CD4-positive, alpha-beta T cell treated with Interferon alpha-2 for 1 hour (primary cell): Measurements from ENCODE around the gene TFEB.

Experiments
- DNase-seq, 2 donors: peaks; one replicate each; pipeline ENCODE4 v3.0.0-alpha.2; 2020 to 2022

TFEB gene

DNA sequence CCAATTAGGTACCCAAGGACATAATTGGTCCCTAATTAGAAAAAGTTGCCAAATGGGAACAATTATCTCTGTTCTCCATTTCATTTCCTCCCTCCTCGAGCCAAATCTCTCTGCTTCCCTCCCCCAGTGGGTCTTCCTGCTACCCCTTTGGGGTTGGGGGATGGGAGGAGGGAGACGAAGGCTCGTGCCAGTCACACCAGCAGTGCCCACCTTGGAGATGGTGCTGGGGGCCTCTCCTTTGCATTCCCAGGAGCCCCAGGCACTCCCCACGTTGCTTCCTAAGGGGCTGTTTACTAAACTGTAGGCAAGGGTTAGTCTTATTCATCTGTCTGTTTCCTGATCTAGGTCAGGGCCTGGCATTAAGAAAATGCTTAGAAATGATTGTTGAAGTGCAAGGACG lies 64.0 kb downstream of the TFEB start:
- DNase-seq = no peak

DNA sequence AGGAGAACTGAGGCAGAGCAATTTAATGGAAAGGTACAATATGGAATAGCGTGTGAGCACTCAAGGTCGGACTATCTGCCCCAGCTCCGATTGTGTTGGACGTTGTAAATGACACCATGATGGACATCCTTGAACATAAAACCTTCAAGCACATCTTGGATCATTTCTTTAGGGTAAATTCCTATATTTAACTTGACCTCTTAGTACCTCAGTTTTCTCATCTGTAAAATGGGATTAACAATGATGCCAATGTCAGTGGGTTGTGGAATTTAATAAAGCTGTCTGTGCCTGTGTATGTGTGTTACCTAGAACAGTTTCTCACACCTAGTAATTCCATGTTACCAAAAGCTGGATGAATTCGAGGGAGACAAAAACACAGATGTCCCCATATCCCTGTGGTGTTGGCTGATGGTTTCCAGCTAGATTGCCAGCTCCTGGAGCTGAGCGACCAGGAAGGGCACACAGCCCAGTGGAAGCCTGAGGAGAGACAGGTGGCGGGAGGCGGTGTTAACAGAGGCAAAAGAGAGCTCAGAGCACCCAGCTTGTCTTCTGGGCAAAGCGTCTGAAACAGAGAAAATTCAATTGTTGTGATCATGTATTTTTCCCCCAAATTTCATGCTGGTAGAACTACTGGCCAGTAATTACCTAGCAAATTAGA lies 64.6 kb downstream of the TFEB start:
- DNase-seq = no peak

DNA sequence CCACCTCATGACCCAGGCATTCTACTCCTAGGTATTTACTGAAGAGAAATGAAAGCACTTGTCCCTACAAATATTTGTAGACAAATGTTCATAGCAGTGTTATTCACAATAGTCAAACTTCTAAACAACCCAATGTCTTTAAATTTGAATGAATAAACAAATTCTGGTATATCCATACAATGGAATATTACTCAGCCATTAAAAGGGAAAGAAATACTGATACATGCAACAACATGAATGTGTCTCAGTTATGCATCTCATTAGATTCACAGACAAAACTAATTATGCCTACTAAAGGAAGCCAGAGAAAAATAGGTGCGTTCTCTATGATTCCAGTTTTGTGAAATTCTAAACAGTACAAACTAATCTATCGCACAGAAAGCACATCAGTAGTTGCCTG lies 66.4 kb downstream of the TFEB start:
- no peak for DNase-seq

DNA sequence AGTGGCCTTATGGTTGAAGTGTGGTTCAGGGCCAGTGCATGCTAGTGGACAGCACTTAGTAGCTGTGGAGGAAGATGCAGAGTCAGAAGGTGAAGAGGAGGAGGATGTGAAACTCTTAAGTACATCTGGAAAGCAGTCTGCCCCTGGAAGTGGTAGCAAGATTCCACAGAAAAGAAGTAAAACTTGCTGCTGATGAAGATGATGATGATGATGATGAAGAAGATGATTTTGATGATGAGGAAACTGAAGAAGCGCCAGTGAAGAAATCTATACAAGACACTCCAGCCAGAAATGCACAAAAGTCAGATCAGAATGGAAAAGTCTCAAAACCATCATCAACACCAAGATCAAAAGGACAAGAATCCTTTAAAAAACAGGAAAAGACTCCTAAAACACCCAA lies 68.2 kb downstream of the TFEB start:
- no peak for DNase-seq

DNA sequence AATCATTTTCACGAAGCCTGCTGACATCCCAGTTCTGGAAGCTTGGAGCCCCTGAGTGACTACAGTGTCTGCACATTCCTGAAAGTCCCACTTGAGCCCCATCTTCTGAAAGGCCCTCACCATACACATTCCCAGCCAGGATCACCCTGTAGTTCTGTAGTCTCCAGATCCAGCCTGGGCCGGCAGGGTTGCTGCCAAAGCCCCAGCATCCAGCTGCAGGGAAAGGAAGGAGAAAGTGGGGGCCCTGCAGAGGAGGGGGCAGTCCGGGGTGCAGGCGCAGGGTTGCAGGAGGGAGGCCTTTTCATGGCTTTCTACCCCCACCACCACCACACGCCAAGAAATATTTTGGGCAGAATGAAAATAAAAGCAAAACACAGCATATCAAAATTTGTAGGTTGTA lies 71.1 kb downstream of the TFEB start:
- DNase-seq = no peak

DNA sequence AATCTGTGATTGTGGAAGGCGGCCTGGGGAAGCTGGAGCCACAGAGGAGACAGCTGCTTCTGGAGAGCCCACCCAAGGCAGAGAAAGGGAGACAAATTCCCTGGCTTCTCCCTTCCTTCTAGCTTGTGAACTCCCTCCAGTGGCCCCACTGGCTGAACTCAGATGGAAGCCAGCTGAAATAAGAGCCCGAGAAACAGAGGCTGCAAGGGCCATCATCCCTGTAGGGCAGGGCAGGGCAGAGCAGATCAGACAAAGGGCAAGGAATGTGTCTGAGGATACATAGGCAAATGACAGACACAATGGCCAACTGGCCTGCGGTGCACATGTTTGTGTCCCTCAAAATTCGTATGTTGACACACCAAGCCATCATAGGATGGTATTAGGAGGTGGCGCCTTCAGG lies 71.8 kb downstream of the TFEB start:
- no peak for DNase-seq

DNA sequence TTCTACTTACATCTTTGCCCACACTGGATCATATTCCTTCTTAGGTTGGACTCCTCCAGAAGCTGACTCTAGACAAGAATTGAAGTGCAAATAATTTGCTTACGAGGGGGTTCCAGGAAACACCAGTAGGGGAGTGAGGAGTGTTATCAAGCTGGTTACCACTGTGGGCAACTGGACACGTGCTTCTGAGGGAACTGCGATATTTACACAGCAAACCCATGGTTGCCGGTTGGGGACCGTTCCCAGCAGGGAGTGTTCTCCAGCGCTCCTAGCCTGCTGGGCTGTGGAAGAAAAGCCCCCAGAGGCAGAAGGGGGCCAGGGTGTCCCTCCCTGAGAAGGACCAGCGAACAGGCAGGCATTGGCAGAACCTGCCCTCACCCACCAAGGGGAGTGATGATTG lies 75.5 kb downstream of the TFEB start:
- no peak for DNase-seq

DNA sequence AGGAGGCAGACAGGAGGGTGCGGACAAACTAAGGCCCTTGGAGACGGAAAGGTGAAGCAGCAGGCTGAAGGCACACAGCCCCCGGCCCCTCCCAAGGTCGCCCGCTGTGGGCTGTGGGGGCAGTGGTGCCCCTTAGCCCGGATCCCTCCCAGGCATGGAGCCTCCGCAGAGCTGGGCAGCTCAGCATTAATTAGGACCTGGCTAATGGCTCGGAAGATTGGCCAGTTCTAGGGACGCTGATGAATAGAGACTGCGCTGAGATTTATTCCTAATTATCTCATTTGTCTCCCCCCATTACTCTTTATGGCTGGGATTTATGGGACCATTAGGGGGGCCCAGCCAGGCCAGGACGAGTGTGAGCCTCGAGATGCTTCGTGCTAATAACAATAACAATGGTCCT lies 76.8 kb downstream of the TFEB start:
- no peak for DNase-seq

DNA sequence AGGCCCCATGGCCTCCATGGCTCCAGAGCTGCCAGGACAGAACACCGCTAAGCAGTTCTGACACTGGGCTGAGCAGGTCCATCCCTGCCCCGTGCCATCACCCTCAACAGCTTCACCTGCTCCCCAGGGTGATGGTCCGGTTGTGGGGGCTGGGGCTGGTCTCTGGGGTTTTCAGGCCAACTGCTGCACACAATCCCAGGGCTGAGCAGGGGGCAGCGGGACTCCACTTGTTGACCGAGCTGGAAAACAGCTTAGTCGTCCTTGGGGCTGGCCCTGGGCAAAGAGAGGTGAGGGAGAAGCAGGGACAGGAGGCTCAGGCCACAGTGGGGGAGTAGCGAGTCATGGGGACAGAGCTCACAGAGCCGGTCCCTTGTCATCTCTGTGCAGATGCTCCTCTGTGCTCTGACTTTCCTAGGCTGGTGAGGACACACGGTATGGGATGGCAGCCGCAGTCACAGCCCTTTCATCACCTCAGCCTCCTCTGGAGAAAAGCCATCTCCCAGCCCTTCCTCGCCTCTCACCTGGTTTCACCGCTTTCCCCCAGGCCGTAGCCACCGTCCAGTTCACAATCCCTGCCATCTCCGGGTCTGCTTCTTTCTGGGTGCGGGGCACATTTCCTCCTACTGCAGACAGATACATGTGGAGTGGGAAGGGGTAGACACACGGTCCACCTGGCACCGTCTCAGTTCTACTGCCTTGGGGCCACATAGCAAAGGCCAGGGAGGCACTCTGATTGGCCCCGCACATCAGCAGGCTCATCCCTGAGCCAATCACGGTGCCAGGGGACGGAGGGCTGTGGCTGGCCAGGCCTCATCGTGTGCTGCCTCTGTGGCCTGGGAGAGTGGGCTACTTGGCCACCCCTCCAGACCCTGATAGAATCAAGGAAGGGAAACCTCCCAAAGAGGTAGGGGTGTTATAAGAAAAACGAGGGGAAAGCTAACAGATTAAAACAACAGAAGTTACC lies 78.0 kb downstream of the TFEB start:
- DNase-seq = no peak

DNA sequence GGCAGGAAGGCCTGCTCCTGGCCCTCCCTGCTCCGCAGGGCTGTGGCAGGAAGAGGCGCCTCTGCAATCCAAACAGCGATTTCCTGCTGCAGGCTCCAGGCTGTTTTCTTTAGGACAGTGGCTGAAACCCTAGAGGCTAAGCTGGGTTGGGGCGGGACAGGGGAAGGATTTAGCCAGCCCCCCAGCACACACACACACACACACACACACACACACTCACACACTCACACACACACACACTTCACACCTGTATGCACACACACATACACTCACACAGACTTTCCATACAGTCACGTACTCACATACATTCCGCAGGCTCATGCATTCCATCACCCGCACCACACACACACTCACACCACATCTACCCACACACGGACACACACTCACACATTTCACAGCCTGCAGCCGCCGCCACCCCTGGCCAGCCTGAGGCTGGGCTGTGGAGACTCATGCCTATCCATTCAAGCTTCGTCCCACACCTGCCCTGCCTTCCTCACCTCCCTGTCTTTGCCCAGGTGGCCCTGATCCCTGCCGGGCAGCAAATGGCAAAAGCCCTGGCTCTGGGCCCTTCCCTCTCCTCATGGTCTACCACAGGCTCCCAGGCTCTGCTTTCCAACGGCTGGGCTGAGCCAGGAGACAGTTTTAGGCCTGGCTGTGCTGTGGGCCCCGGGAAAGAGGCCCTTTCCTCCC lies 79.3 kb downstream of the TFEB start:
- no peak for DNase-seq

DNA sequence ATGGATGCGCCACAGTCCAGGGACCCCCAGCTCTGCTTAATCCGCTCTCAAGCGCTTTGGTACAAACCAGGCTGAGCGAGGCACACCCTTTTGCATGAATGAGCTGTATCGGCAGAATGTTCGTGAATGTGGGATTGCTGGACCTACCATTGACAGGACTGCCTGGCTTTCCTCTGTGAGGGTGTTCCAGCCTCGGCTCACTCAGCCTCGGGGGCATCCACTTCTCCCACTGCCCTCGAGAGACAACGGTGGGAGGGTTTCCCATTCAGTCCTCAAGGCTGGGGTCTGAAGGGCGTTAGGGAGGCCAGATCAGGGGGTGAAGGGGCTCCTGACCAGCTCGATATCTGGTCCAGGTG lies 79.8 kb downstream of the TFEB start:
- no peak for DNase-seq

DNA sequence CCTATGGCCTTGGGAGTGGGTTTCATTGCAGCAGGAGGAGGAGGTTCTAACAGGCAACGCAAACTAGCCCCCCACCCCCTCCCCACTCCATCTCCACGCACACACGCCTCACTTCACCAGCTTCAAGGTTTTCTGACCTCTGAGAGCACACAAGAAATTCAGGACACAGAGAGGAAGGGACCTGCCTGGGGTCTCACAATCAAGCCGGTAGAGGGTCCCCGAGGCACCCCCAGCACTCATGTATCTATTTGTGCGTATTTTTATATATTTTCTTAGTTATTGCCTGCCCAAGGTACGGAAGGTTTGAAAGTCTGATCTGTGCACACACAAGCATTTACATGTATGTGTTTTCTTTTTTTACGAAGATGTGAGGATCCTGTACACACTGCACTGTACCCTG lies 80.2 kb downstream of the TFEB start:
- DNase-seq = no peak

DNA sequence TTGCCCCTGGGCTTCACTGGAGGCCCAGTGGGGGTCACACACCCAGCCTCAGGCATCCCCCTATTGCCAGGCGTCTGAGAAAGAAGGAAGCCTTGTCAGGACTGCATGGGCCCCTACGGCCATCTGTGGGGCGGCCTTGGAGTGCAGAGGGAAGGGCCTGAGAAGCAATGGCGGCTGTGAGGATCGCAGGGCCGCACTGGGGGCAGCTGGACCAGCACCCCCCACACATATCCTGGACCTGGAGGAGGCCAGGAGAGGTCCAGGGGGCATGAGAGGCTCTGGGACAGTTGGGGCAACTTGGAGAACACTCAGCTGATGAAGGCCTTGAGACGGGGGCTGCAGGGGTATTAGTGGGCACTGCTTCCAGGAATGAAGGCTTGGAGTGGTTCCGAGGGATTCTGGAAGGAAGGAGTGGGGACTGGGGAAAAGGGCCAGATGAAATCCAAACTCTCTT lies 80.7 kb downstream of the TFEB start:
- DNase-seq = no peak

DNA sequence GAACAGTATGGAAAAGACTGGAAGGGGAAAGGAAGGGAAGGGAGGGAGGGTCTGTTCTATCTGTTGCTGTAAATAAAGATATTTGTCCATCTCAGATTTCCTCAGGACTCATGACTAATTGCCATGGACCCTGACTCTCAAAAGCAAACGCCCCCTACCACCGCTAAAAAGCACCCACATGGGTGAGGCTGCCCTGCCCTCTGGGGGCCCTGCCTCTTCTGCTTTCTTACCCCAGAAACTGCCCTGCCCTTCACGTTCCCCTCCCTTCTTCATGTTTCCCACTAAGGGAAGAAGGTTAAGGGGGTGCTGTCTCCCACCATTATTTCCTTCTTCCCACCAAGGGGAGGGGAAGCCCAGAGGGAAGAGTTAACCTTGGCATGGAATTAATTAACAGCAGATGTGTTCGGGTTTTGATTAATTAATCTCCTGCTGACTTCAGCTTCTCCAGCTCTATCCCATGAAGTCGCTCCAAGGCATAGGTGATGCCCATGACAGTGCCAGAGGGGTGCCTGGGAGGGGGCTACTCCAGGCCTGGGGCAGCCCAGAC lies 81.2 kb downstream of the TFEB start:
- no peak for DNase-seq

DNA sequence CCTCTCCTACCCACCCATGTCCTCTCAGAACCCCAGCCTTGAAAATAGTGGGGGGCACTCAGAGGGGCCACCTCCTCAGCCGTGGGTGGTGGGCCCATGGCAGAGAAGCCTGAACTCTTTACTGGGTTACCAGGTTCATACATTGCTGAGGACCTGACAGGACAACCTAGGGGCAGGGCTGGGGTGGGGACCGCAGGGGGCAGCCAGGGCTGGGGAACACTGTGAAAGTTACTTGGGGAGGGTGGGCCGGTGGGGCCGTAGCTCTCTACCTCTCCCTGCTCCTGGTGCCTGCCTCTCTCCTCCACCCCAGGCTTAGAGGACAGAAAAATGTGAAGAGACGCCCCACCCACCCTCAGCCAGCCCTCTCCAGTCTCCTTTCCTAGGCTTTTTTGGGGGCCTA lies 81.7 kb downstream of the TFEB start:
- DNase-seq = no peak

DNA sequence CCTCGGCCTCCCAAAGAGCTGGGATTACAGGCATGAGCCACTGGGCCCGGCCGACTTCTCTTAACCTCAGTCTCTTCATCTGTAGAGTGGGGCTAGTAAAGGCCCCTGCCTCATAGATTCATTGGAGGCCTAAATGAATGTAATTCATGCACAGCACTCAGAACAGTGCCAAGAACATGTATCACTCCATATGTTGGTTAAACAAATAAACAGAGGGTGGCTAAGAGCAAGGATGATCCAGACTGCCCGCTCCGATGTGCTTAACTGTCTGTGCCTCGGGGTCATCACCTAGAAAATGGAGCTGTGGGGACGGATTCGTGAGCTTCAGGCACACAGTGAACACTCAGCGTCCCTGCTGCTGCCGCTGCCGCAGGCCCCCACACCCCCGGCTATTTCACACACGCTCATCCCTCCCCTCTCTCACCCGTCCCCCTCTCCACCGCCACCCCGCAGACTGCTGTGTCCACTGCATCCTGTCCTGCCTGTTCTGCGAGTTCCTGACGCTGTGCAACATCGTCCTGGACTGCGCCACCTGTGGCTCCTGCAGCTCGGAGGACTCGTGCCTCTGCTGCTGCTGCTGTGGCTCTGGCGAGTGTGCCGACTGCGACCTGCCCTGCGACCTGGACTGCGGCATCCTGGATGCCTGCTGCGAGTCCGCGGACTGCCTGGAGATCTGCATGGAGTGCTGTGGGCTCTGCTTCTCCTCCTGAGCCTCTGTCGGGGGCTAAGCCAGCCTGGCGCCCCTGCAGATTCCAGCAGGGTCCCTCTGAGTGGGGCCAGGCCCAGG lies 82.3 kb downstream of the TFEB start:
- no peak for DNase-seq

DNA sequence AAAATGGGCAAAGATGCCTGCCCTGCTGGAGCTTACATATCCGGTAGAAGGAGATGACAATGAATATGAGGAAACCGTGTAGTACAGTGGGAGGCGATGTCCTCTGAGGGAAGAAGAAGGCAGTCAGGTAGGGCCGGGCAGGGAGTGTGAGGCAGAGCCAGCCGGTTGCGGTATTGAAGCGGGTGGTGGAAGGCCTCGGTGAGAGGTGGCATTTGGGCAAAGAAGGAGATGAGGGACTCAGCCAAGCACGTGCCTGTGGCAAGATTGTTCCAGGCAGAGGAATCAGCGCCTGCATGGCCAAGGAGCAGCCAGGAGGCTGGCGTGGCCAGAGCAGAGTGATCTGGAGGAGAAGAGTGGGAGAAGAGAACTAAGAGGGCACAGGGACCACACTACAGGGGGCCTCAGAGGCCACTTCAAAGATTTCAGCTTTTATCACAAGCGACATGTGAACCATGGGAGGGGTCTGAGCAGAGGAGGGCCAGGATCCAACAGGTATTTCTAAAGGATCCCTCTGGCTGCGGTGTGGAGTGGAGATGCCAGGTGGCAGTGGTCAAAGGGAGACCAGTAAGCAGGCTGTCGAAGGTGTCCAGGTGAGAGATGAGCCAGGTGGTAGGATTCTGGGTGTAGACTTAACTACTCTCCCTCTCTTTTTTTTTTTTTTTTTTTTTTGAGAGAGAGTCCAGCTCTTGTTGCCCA lies 83.3 kb downstream of the TFEB start:
- DNase-seq = no peak

DNA sequence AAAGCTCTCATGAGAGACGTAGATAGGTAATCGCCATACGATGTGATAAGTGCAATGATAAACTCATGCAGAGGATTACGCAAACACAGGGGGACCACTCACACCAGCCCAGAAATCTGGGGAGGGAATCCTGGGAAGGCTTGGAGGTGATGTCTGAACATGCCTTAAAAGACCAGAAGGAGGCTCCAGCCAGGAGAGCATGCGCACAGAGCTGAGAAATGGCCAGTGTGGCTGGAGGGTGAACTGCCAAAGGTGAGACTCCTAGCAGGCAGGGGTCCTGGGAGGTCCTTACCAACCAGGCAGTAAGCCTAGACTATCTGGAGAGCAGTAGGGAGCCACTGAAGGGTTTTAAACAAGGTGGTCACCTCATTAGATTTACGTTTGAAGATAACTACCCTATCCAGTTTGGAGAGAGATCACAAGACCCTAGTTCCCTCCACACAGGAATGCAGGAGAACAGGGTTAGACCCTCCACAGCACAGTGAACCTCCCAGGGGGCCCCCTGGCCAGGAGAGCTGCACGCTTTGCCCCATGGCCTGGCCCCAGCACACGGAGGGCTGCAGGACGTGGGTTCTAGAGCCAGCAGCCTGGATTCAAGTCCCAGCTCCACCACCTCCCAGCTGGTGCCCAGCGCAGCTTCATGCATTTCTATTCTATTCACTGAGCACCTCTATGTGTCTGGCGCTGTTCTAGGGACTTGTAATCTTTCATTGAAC lies 84.0 kb downstream of the TFEB start:
- DNase-seq = no peak

DNA sequence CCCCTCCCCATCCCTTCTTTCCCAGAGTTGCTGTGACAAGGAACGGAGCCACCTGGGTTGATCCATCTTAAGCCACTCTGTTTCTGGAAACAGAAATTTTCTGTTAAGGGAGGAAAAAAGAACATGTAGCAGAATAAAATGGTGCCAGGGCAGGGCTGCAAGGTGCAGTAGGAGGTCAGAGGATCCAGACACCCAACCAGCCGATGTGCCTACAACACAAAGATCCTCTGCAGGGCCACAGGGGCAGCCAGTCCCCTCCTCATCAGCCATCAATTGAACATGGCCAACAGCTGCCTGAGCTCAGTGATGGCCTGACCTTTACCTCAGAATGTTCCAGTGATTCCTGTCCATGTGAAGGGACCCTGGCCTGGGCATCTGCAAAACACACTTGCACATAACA lies 85.3 kb downstream of the TFEB start:
- no peak for DNase-seq

DNA sequence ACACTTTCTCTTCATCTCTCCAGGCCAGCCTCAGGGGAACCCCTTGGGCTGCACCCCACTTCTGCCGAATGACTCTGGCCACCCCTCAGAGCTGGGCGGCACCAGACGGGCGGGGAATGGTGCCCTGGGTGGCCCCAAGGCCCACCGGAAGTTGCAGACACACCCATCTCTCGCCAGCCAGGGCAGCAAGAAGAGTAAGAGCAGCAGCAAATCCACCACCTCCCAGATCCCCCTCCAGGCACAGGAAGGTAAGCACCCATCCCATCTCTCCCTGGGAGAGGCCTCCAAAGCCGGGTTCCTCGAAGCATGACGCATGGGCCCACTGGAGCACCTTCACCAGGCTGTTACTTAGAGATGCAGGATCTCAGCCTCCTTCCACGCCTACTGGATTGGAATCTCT lies 85.8 kb downstream of the TFEB start:
- DNase-seq = no peak

DNA sequence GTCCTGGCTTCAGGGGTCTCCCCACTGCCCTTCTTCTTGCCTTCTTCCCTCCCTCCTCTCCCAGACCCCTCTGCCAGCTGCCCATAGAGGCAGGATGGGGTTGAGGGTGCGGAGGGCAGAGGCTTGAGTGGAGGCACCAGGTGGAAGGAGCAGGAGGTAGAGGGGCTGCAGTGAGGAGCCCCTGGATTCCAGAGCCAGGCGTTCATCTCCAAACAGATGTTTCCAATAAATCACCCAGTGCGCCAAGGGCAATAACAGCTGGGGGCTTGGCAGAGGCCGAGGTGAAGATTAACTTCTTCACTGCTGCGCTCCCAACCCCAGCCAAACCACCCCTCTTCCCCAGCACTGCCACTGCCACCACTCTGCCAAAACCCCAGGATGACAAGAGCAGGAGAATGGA lies 86.5 kb downstream of the TFEB start:
- DNase-seq = no peak
